ENCODE results near the gene LGR4. TPM values are rescaled to one million over a fixed set of nuclear protein-coding genes. Genes with fewer than 3 reads are reported as not detected.

Gene LGR4
- total and polyA plus RNA-seq, 2 of the 13 experiments (the other 11 are each of a cell fraction or from before 2014, with no cell fraction given) = 42.1 to 68.7 TPM

DNA sequence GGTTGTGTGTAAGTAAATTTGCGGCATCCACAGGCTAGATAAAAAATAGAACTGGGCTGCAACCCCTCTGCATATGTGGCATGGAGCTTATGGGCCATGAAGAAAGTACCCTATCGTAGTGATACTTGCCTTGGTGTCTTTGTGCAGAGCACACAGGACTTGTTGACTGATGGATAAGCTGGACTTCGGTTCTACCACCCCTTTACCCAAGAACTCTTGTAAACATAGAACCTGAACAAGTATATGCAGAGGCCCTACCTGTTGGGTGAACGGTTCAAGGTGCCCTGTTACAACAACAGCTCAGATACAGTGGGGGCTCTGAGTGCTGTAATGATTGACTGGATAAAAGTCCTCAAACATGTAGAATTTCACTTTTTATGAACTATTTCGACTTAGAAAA, 3.0 kb upstream of the LGR4 start (continued):
- TF ChIP-seq, protein P1, sequence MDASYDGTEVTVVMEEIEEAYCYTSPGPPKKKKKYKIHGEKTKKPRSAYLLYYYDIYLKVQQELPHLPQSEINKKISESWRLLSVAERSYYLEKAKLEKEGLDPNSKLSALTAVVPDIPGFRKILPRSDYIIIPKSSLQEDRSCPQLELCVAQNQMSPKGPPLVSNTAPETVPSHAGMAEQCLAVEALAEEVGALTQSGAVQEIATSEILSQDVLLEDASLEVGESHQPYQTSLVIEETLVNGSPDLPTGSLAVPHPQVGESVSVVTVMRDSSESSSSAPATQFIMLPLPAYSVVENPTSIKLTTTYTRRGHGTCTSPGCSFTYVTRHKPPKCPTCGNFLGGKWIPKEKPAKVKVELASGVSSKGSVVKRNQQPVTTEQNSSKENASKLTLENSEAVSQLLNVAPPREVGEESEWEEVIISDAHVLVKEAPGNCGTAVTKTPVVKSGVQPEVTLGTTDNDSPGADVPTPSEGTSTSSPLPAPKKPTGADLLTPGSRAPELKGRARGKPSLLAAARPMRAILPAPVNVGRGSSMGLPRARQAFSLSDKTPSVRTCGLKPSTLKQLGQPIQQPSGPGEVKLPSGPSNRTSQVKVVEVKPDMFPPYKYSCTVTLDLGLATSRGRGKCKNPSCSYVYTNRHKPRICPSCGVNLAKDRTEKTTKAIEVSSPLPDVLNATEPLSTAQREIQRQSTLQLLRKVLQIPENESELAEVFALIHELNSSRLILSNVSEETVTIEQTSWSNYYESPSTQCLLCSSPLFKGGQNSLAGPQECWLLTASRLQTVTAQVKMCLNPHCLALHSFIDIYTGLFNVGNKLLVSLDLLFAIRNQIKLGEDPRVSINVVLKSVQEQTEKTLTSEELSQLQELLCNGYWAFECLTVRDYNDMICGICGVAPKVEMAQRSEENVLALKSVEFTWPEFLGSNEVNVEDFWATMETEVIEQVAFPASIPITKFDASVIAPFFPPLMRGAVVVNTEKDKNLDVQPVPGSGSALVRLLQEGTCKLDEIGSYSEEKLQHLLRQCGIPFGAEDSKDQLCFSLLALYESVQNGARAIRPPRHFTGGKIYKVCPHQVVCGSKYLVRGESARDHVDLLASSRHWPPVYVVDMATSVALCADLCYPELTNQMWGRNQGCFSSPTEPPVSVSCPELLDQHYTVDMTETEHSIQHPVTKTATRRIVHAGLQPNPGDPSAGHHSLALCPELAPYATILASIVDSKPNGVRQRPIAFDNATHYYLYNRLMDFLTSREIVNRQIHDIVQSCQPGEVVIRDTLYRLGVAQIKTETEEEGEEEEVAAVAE (CRISPR knock-in tag; IDR thresholded peaks at IDR 0.05; ENCODE audit: borderline replicate concordance) = peak; percentile 77; the same call in 1 of the 2 replicates
- TF ChIP-seq BRD4 (CRISPR knock-in tag; IDR thresholded peaks at IDR 0.05) (no peak), ZNF772 (CRISPR knock-in tag; IDR thresholded peaks at IDR 0.05) (peak; percentile 58; the same call in 1 of the 2 replicates), MYNN (CRISPR knock-in tag; IDR thresholded peaks at IDR 0.05; ENCODE audit: low read depth) (no peak), RCOR2 (CRISPR knock-in tag; IDR thresholded peaks at IDR 0.05) (peak; percentile 87), ZBTB1 (CRISPR knock-in tag; IDR thresholded peaks at IDR 0.05; ENCODE audit: borderline replicate concordance) (no peak), YY1 (IDR thresholded peaks at IDR 0.05; ENCODE audit: insufficient read depth, insufficient replicate concordance, low read depth, low read length) (no peak), ATRX (CRISPR knock-in tag; IDR thresholded peaks at IDR 0.05; ENCODE audit: borderline replicate concordance) (no peak), REPIN1 (CRISPR knock-in tag; IDR thresholded peaks at IDR 0.05; ENCODE audit: borderline replicate concordance, low read depth) (0 out of 2 replicates have a peak, but pooled peaks have one; percentile 43), SRY (CRISPR knock-in tag; IDR thresholded peaks at IDR 0.05) (no peak), ZNF264 (CRISPR knock-in tag; IDR thresholded peaks at IDR 0.05) (peak; percentile 47; the same call in 1 of the 2 replicates), ZFP90 (CRISPR knock-in tag; IDR thresholded peaks at IDR 0.05; ENCODE audit: borderline replicate concordance) (no peak), NFRKB (IDR thresholded peaks at IDR 0.05) (no peak), ZNF207 (IDR thresholded peaks at IDR 0.05; ENCODE audit: borderline replicate concordance) (no peak), PPARG (CRISPR knock-in tag; conservative IDR thresholded peaks at IDR 0.05) (peak; percentile 52; the same call in 1 of the 2 replicates), SYNCRIP (IDR thresholded peaks at IDR 0.05; ENCODE audit: insufficient read depth, low read depth, low read length) (no peak), ZNF121 (CRISPR knock-in tag; IDR thresholded peaks at IDR 0.05) (0 out of 2 replicates have a peak, but pooled peaks have one; percentile 28), HCFC1 (IDR thresholded peaks at IDR 0.05; ENCODE audit: low read depth, low read length) (no peak), NR2F2 (IDR thresholded peaks at IDR 0.05; ENCODE audit: borderline replicate concordance, low read depth) (peak; percentile 56; the same call in 1 of the 2 replicates), ZFP36 (IDR thresholded peaks at IDR 0.05; ENCODE audit: borderline replicate concordance, low read depth, low read length, partially characterized antibody) (no peak), MTF1 (CRISPR knock-in tag; IDR thresholded peaks at IDR 0.05) (no peak)
- TF ChIP-seq, protein P2, sequence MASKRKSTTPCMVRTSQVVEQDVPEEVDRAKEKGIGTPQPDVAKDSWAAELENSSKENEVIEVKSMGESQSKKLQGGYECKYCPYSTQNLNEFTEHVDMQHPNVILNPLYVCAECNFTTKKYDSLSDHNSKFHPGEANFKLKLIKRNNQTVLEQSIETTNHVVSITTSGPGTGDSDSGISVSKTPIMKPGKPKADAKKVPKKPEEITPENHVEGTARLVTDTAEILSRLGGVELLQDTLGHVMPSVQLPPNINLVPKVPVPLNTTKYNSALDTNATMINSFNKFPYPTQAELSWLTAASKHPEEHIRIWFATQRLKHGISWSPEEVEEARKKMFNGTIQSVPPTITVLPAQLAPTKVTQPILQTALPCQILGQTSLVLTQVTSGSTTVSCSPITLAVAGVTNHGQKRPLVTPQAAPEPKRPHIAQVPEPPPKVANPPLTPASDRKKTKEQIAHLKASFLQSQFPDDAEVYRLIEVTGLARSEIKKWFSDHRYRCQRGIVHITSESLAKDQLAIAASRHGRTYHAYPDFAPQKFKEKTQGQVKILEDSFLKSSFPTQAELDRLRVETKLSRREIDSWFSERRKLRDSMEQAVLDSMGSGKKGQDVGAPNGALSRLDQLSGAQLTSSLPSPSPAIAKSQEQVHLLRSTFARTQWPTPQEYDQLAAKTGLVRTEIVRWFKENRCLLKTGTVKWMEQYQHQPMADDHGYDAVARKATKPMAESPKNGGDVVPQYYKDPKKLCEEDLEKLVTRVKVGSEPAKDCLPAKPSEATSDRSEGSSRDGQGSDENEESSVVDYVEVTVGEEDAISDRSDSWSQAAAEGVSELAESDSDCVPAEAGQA (IDR thresholded peaks at IDR 0.05; ENCODE audit: low read depth) = no peak
- TF ChIP-seq, protein P2 (CRISPR knock-in tag; IDR thresholded peaks at IDR 0.05; ENCODE audit: borderline replicate concordance) = no peak

Measured in HepG2 (cell line).